GM19025 (cell line): ENCODE data around the gene ENGASE.

Experiments used
- ATAC-seq: cut with Tn5 transposase; IDR thresholded peaks from one replicate; pipeline ENCODE4 v1.9.1; 2021; ENCODE audit warnings: mild to moderate bottlenecking, low read depth, moderate library complexity; ENCODE audit not compliant: unreplicated experiment

Gene ENGASE

GRCh38 chr17:79089720-79090442 lies 15.3 kb downstream of the ENGASE start:
- no peak for ATAC-seq

GRCh38 chr17:79090443-79091225 lies 16.0 kb downstream of the ENGASE start:
- ATAC-seq, result no peak

DNA sequence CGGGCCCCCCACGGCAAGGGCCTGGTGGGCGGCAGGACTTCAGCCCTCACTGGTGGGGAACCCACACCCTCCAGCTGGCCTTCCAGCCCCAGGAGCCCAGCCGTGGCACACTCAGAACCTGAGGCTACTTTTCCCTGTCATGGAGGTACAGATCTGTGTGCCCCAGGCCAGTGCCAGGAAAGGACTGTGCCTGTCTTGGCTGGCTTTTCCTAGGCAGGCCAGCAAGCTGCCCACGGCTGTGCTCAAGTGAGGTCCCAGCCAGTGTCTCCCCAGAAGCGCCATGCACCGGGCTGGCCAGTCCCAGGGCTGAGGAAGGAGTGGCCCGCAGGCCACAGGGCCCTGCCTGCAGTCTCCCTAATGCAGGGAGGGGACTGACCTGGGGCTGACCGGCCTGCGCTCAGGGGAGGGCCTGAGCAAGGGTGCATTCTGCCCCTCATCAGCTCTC lies 16.6 kb downstream of the ENGASE start:
- no peak for ATAC-seq

GRCh38 chr17:79092567-79092966 lies 17.9 kb downstream of the ENGASE start:
- no peak for ATAC-seq

DNA sequence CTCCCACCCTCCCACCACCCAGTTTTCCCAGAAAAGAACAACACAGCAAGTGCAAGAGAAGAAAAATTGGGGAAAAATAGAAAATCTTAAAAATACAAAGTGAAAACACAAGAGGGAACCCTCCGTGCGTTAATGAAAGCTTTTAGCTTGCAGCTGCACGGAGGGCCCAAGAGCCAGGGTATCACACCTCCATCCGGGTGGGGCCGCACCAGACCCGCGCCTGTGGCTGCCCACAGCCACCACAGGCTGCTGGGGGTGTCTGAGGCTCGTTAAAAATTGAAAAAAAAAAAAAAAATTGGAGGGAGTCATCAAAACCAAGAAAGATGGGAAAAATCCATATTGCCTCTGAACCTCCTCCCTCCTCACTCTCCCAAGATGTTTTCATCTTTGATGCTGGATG lies 18.6 kb downstream of the ENGASE start:
- no peak for ATAC-seq

DNA sequence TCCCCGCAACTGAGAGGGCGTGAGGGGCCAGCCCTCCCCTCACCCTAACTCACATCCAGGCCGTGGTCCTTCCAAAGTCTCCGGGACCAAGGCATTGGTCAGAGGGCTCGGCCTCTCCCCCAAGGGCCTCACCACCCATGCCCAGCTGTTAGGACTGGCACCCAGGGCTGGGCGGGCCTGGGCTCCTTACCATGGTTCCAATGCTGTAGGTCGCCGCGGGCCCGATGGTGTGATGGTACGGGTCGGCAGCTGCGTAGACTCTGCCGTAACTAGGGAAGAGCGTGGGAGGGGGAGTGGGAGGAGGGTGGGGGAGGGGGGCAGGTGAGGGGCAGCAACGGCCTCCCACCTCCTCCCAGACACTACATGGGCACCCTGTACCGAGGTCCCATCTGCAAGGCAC lies 19.6 kb downstream of the ENGASE start:
- no peak for ATAC-seq

GRCh38 chr17:79095345-79096055 lies 20.9 kb downstream of the ENGASE start:
- ATAC-seq, result no peak

GRCh38 chr17:79096477-79096876 lies 21.9 kb downstream of the ENGASE start:
- no peak for ATAC-seq

GRCh38 chr17:79097226-79098055 lies 22.8 kb downstream of the ENGASE start:
- ATAC-seq, result no peak

- ATAC-seq, result no peak
Observed at GRCh38 chr17:79098282-79098867, 23.8 kb downstream of the ENGASE start.

DNA sequence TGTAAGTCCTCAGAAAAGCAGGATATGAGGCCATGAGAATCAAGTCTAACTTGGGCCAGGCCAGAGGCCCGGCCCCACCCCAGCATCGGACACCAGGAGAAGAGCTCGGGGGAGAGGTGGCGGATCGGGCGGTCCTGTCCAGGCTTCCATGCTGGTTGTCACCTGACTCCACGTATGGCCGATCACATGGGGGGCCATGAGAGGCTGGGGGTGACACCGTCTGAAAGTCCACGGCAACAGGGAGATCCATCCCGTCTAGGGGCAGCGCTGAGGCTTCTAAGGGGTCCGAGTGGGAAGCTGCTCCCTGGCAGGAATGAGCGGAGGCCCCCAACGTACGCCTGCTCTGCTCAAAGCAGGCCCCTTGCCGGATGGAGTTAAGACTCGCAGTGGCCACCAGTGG lies 25.8 kb downstream of the ENGASE start:
- no peak for ATAC-seq

- ATAC-seq, result no peak
Observed at GRCh38 chr17:79101111-79101673, 26.6 kb downstream of the ENGASE start.

GRCh38 chr17:79102214-79102613 lies 27.6 kb downstream of the ENGASE start:
- no peak for ATAC-seq

GRCh38 chr17:79104898-79105600 lies 30.4 kb downstream of the ENGASE start:
- ATAC-seq, result no peak

GRCh38 chr17:79105937-79106336 lies 31.3 kb downstream of the ENGASE start:
- ATAC-seq, result no peak

DNA sequence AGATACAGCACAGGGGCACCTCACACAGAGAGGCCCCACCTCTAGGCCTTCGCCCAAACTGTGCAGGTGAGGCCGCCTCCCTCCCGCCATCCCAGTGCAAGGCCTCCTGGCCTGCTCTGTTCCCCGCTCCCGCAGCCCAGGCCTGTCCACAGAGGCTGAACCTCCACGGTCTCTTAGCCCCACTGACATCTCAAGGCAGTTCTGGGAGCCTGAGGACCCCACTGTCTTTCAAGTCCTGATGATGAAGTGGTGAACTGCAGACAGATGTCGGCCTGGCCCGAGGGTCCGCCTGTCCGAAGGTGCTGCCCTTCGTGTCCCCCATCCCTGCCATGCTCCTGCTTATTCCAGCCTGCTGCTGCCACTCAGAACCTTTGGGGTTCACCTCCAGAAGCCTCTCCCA lies 32.3 kb downstream of the ENGASE start:
- no peak for ATAC-seq

- no peak for ATAC-seq
Observed at GRCh38 chr17:79107499-79108231, 33.0 kb downstream of the ENGASE start.

GRCh38 chr17:79108232-79108850 lies 33.7 kb downstream of the ENGASE start:
- no peak for ATAC-seq
